SK-N-MC (cell line): ENCODE data around the gene RBM6.

ENCODE experiments used
- EZH2 ChIP-seq: fragments of 200-600 bp; sonication (generic); IDR thresholded peaks from one replicate; pipeline ENCODE4 v1.6.1; 2017; ENCODE audit warnings: antibody characterized with exemption
- FOXP2 ChIP-seq: optimal IDR thresholded peaks from 2 replicates; pipeline ENCODE3; 2011; ENCODE audit warnings: mild to moderate bottlenecking, moderate library complexity; ENCODE audit not compliant: insufficient read depth; ENCODE audit errors: extremely low read length, control extremely low read depth
- POLR2AphosphoS5 ChIP-seq: IDR thresholded peaks from 2 replicates; pipeline ENCODE4 v1.6.1; 2012; ENCODE audit warnings: mild to moderate bottlenecking, low read depth, low read length, borderline replicate concordance

DNA sequence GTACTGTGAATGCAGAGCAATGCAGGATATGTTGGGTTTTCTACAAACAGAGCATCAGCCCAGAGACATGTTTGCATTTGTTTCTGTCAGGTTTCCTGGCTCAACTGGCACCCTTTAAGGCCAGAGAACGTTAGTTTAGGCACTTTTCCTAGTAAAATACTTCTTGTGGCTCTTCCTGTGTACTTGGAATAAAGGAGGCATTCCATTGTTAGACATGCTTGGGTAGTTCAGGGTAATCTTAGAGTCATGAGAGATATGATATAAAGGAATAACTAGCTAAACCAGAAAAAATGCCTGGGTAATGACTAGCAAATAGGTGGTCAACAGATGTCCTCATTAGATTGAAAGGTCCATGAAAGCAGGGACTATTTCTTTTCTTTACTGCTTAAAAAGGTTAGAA is 88.4 kb downstream of the RBM6 start:
- no peak for TF ChIP-seq EZH2
- no peak for TF ChIP-seq POLR2AphosphoS5
- no peak for TF ChIP-seq FOXP2
